NOMO-1 (cell line): ENCODE results near the gene ZFAND4.
"Not testable (repeated sequence)": the region's sequence is repeated elsewhere in the genome, so short reads cannot be mapped to it uniquely, and the experiment has no call there.

Source experiments
- DNase-seq, 2 experiments: peaks; one replicate each; lab custom pipeline; 2025; ENCODE audit not compliant: unreplicated experiment in 2 of 2; lab: John Stamatoyannopoulos, UW

Gene ZFAND4

GRCh38 chr10:45672181-45673073 lies at the start of gene ZFAND4:
Gene ZFAND4, minus strand, starts transcription at chr10:45672772. Its CDS starts 9,047 bp downstream, at chr10:45663725.
- DNase-seq, result peak; percentile 98 to 99

- not testable (repeated sequence) for DNase-seq
Measured at GRCh38 chr10:45721503-45721902, 48.9 kb upstream of the ZFAND4 start.

GRCh38 chr10:45717642-45718041 lies 45.1 kb upstream of the ZFAND4 start:
- DNase-seq, result not testable (repeated sequence)

GRCh38 chr10:45717053-45717452 lies 44.5 kb upstream of the ZFAND4 start:
- DNase-seq, result not testable (repeated sequence)

GRCh38 chr10:45711223-45711622 lies 38.7 kb upstream of the ZFAND4 start:
- DNase-seq, result not testable (repeated sequence)

GRCh38 chr10:45710200-45710796 lies 37.7 kb upstream of the ZFAND4 start:
- not testable (repeated sequence) for DNase-seq

GRCh38 chr10:45678467-45678866 lies 5.9 kb upstream of the ZFAND4 start:
- not testable (repeated sequence) for DNase-seq

GRCh38 chr10:45675388-45675787 lies 2.8 kb upstream of the ZFAND4 start:
- no peak for DNase-seq

GRCh38 chr10:45673074-45673648 lies 589 bp upstream of the ZFAND4 start:
- no peak for DNase-seq

- not testable (repeated sequence) for DNase-seq
Measured at GRCh38 chr10:45671300-45671699, 1.3 kb downstream of the ZFAND4 start.

- DNase-seq, result not testable (repeated sequence)
Measured at GRCh38 chr10:45669897-45670296, 2.7 kb downstream of the ZFAND4 start.

- DNase-seq, result no peak
Measured at GRCh38 chr10:45660876-45661411, 11.6 kb downstream of the ZFAND4 start.

GRCh38 chr10:45657033-45657926 lies 15.3 kb downstream of the ZFAND4 start:
- DNase-seq, result no peak

GRCh38 chr10:45655219-45655618 lies 17.4 kb downstream of the ZFAND4 start:
- no peak for DNase-seq

- not testable (repeated sequence) for DNase-seq
Measured at GRCh38 chr10:45654753-45655141, 17.8 kb downstream of the ZFAND4 start.

GRCh38 chr10:45653454-45653853 lies 19.1 kb downstream of the ZFAND4 start:
- no peak for DNase-seq

GRCh38 chr10:45652511-45652910 lies 20.1 kb downstream of the ZFAND4 start:
- no peak for DNase-seq

GRCh38 chr10:45649296-45649695 lies 23.3 kb downstream of the ZFAND4 start:
- no peak for DNase-seq

- DNase-seq, result no peak
Measured at GRCh38 chr10:45647118-45647517, 25.5 kb downstream of the ZFAND4 start.

- no peak for DNase-seq
Measured at GRCh38 chr10:45646384-45647050, 26.1 kb downstream of the ZFAND4 start.
